H9 (cell line): Measurements from ENCODE around the gene ZNF628. TPM values are rescaled to one million over a fixed set of nuclear protein-coding genes. Genes with fewer than 3 reads are reported as not detected.

Experiments
- DNase-seq: peaks from one replicate; pipeline ENCODE4 v3.0.0-alpha.2; 2017
- H2AFZ ChIP-seq: one replicate; pipeline ENCODE4 v1.6.1; 2013; ENCODE audit warnings: mild to moderate bottlenecking, low read length, control low read depth, moderate library complexity
- H2AK5ac ChIP-seq: 2 replicates; pipeline ENCODE4 v1.6.1; 2013; ENCODE audit warnings: low read length, control low read depth, mixed read lengths; ENCODE audit not compliant: insufficient read length
- H2BK120ac ChIP-seq: one replicate; pipeline ENCODE4 v1.6.1; 2013; ENCODE audit warnings: low read depth, mild to moderate bottlenecking, low read length, control low read depth, inconsistent platforms; ENCODE audit not compliant: poor library complexity, severe bottlenecking
- H2BK12ac ChIP-seq: 2 replicates; pipeline ENCODE4 v1.6.1; 2013; ENCODE audit warnings: low read length, control low read depth, mixed read lengths, low read depth; ENCODE audit not compliant: insufficient read length
- H2BK15ac ChIP-seq: 2 replicates; pipeline ENCODE4 v1.6.1; 2013; ENCODE audit warnings: low read depth, low read length, control low read depth
- H2BK20ac ChIP-seq: one replicate; pipeline ENCODE4 v1.6.1; 2013; ENCODE audit warnings: low read depth, mild to moderate bottlenecking, low read length, control low read depth, inconsistent platforms; ENCODE audit not compliant: poor library complexity, severe bottlenecking
- H2BK5ac ChIP-seq: 2 replicates; pipeline ENCODE4 v1.6.1; 2013; ENCODE audit warnings: low read length, control low read depth, mixed read lengths; ENCODE audit not compliant: insufficient read length
- H3K14ac ChIP-seq: 2 replicates; pipeline ENCODE4 v1.6.1; 2013; ENCODE audit warnings: low read length, control low read depth; ENCODE audit not compliant: insufficient read depth
- H3K18ac ChIP-seq: 2 replicates; pipeline ENCODE4 v1.6.1; 2013; ENCODE audit warnings: low read depth, mild to moderate bottlenecking, mixed read lengths, low read length, control low read depth; ENCODE audit not compliant: insufficient read length
- H3K23ac ChIP-seq: 2 replicates; pipeline ENCODE4 v1.6.1; 2013; ENCODE audit warnings: low read length, control low read depth, mixed read lengths, low read depth; ENCODE audit not compliant: insufficient read length
- H3K23me2 ChIP-seq: 2 replicates; pipeline ENCODE4 v1.6.1; 2013; ENCODE audit warnings: low read depth, mild to moderate bottlenecking, mixed read lengths, low read length, control low read depth; ENCODE audit not compliant: insufficient read length, poor library complexity, severe bottlenecking
- H3K27ac ChIP-seq: 2 replicates; pipeline ENCODE4 v1.5.1; 2013; ENCODE audit warnings: low read length, control low read depth, mixed read lengths, low read depth; ENCODE audit not compliant: insufficient read length
- H3K27me3 ChIP-seq: 2 replicates; pipeline ENCODE4 v1.6.1; 2013; ENCODE audit warnings: low read length, control low read depth, inconsistent platforms; ENCODE audit not compliant: insufficient read depth
- H3K4ac ChIP-seq: 2 replicates; pipeline ENCODE4 v1.6.1; 2013; ENCODE audit warnings: low read depth, mild to moderate bottlenecking, control low read depth, inconsistent platforms, low read length, moderate library complexity
- H3K4me1 ChIP-seq: 2 replicates; pipeline ENCODE4 v1.6.1; 2013; ENCODE audit warnings: low read length, control low read depth, inconsistent platforms; ENCODE audit not compliant: insufficient read depth
- H3K4me2 ChIP-seq: 2 replicates; pipeline ENCODE4 v1.6.1; 2013; ENCODE audit warnings: low read length, control low read depth, mixed read lengths; ENCODE audit not compliant: insufficient read length, insufficient read depth
- H3K56ac ChIP-seq: 2 replicates; pipeline ENCODE4 v1.6.1; 2013; ENCODE audit warnings: low read depth, mild to moderate bottlenecking, mixed read lengths, low read length, control low read depth; ENCODE audit not compliant: insufficient read length
- H3K79me1 ChIP-seq: 2 replicates; pipeline ENCODE4 v1.6.1; 2013; ENCODE audit warnings: low read depth, mild to moderate bottlenecking, moderate library complexity, low read length, control low read depth, inconsistent platforms; ENCODE audit not compliant: insufficient read depth, poor library complexity, severe bottlenecking
- H3K79me2 ChIP-seq: 2 replicates; pipeline ENCODE4 v1.6.1; 2013; ENCODE audit warnings: low read length, control low read depth, inconsistent platforms; ENCODE audit not compliant: insufficient read depth
- H3K9ac ChIP-seq: 2 replicates; pipeline ENCODE4 v1.6.1; 2013; ENCODE audit warnings: low read length, control low read depth, mixed read lengths; ENCODE audit not compliant: insufficient read length; ENCODE audit errors: extremely low read depth
- H3K9me3 ChIP-seq: one replicate; pipeline ENCODE4 v1.6.1; 2013; ENCODE audit warnings: low read depth, low read length, inconsistent platforms; ENCODE audit not compliant: control insufficient read depth
- H3T11ph ChIP-seq: one replicate; pipeline ENCODE4 v1.6.1; 2013; ENCODE audit warnings: mild to moderate bottlenecking, low read length, control low read depth, inconsistent platforms
- H4K20me1 ChIP-seq: one replicate; pipeline ENCODE4 v1.6.1; 2013; ENCODE audit not compliant: control insufficient read depth, insufficient read length, insufficient read depth
- H4K5ac ChIP-seq: 2 replicates; pipeline ENCODE4 v1.6.1; 2013; ENCODE audit warnings: low read depth, mild to moderate bottlenecking, mixed read lengths, low read length, control low read depth; ENCODE audit not compliant: insufficient read length
- H4K8ac ChIP-seq: replicated peaks from 2 replicates; pipeline ENCODE4 v1.6.1; 2013; ENCODE audit warnings: low read length, control low read depth, mixed read lengths, low read depth; ENCODE audit not compliant: insufficient read length
- H4K91ac ChIP-seq: 2 replicates; pipeline ENCODE4 v1.6.1; 2013; ENCODE audit warnings: low read depth, mild to moderate bottlenecking, moderate library complexity, mixed read lengths, low read length, control low read depth; ENCODE audit not compliant: insufficient read length
- H3K27ac Mint-ChIP-seq, 3 experiments: 2 replicates in 2 of 3; 3 replicates in 1 of 3; pipeline ENCODE4 v1.8.0; 2020 to 2021; ENCODE audit warnings: mixed read lengths in 3 of 3, mild to moderate bottlenecking in 1 of 3, moderate library complexity in 1 of 3
- H3K27me3 Mint-ChIP-seq: 2 replicates; pipeline ENCODE4 v1.8.0; 2021; ENCODE audit warnings: low read depth, mild to moderate bottlenecking, moderate library complexity, mixed read lengths
- H3K36me3 Mint-ChIP-seq, 3 experiments: 2 replicates in 2 of 3; 3 replicates in 1 of 3; pipeline ENCODE4 v1.8.0; 2020 to 2021; ENCODE audit warnings: low read depth in 3 of 3, mixed read lengths in 3 of 3; ENCODE audit not compliant: insufficient read depth in 1 of 3
- H3K4me1 Mint-ChIP-seq, 2 experiments: 2 replicates each; pipeline ENCODE4 v1.8.0; 2020; ENCODE audit warnings: mixed read lengths in 2 of 2
- H3K4me3 Mint-ChIP-seq, 2 experiments: 2 replicates in 1 of 2; 3 replicates in 1 of 2; pipeline ENCODE4 v1.8.0; 2020 to 2021; ENCODE audit warnings: mild to moderate bottlenecking in 2 of 2, mixed read lengths in 2 of 2, moderate library complexity in 1 of 2
- H3K9me3 Mint-ChIP-seq, 2 experiments: 2 replicates in 1 of 2; 3 replicates in 1 of 2; pipeline ENCODE4 v1.8.0; 2020; ENCODE audit warnings: mild to moderate bottlenecking in 2 of 2, mixed read lengths in 2 of 2, moderate library complexity in 1 of 2
- CTCF ChIP-seq: fragments of 200-600 bp; sonication (generic); conservative IDR thresholded peaks from 3 replicates; pipeline ENCODE4 v1.8.0; 2021; ENCODE audit warnings: antibody characterized with exemption, mild to moderate bottlenecking
- WGBS: extraction: QIAGEN DNeasy Blood & Tissue Kit; methylation state at CpG from one replicate; pipeline ENCODE4 v1.1.7; 2013; ENCODE audit warnings: missing lambda C conversion rate, low lambda C conversion rate, mixed read lengths; ENCODE audit not compliant: insufficient read length; ENCODE audit errors: extremely low coverage; 5-methylcytosine and 5-hydroxymethylcytosine counted together
- total RNA-seq: library from RNA; stranded (reverse); gene quantifications from 2 replicates; pipeline ENCODE4 v1.2.1, GENCODE V29; 2021

Gene ZNF628
- total RNA-seq, 1 experiment from 2014 or later = 16.6 TPM

DNA sequence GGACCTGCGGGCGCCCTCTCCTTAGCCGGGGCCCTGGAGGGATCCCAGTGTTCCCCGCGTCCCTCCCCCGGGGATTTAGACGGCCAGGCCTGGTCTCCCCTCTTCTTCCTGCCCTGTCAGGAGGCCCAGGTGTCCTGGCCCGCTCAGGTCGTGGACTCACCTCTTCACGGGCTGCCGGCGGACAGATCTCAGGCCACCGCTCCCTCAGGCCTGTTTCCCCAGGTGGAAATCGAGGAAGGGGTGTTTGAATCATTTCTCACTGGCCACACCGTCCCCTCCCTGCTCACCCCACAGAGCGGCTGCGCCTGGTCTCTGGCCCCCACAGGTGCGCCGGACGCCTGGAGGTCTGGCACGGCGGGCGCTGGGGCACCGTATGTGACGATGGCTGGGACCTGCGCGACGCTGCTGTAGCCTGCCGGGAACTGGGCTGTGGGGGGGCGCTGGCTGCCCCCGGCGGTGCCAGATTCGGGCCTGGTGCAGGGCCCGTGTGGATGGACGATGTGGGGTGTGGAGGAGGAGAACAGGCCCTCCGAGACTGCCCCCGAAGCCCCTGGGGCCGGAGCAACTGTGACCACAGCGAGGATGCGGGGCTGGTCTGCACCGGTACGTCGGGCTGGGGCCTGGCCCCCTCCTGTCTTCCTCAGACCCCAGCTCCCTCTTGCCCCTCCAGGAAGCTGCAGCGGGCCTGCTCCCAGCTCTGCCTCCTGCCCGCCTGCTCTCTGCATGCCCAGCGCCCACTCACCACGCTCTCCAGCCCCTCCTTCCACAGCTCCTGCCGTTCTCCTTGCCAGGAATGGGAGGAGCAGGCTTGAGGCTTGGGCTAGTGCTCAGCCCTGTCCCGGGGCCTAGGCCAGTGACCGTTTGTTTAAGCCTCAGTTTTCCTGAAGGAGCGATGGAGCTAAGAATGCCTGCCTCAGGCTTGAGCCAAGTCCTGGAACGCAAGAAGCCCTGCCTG lies 14.3 kb downstream of the ZNF628 start:
- H3K23me2 ChIP-seq = peaks cover 8% of the 10 kb centered on the region
- H3K27me3 ChIP-seq = no peaks in the 10 kb centered on the region
- Mint-ChIP-seq H3K36me3 (peaks cover 0 to 5% (median 0%) of the 10 kb centered on the region in 3 experiments; a peak in 3 of 7 replicates), H3K4me1 (peaks cover 24 to 42% of the 10 kb centered on the region in 2 experiments), H3K27me3 (peaks cover 9% of the 10 kb centered on the region), H3K4me3 (no peak overlapping the region), H3K27ac (no peak overlapping the region), H3K9me3 (no peaks in the 10 kb centered on the region)
- no peaks in the 10 kb centered on the region for H3K79me1 ChIP-seq
- no peaks in the 10 kb centered on the region for H3K79me2 ChIP-seq
- H3K18ac ChIP-seq = no peak overlapping the region
- H3K9ac ChIP-seq = no peak overlapping the region
- no peak overlapping the region for H3K56ac ChIP-seq
- H4K20me1 ChIP-seq = no peaks in the 10 kb centered on the region
- no peaks in the 10 kb centered on the region for H3K9me3 ChIP-seq
- no peak for DNase-seq
- no peak overlapping the region for H2BK120ac ChIP-seq
- no peak overlapping the region for H3K27ac ChIP-seq
- H2BK20ac ChIP-seq = no peak overlapping the region
- no peak overlapping the region for H4K8ac ChIP-seq
- H4K91ac ChIP-seq = no peak overlapping the region
- no peak overlapping the region; the same call in 1 of the 2 replicates for H3K14ac ChIP-seq
- no peak overlapping the region for H2AK5ac ChIP-seq
- H2BK5ac ChIP-seq = no peak overlapping the region
- H3T11ph ChIP-seq = no peak overlapping the region
- no peak overlapping the region for H3K23ac ChIP-seq
- H4K5ac ChIP-seq = no peak overlapping the region
- WGBS = no CpG with 5 or more reads among the region's 52 CpGs
- H3K4me1 ChIP-seq = peaks cover 3% of the 10 kb centered on the region
- no peak overlapping the region for H3K4me2 ChIP-seq
- H2BK12ac ChIP-seq = no peak overlapping the region
- no peak overlapping the region for H3K4ac ChIP-seq
- no peak overlapping the region for H2BK15ac ChIP-seq
- no peak for TF ChIP-seq CTCF
- H2AFZ ChIP-seq = no peak overlapping the region
